HG02642 (cell line): Measurements from ENCODE around the gene HECW1.
"Not testable (repeated sequence)": the region's sequence is repeated elsewhere in the genome, so short reads cannot be mapped to it uniquely, and the experiment has no call there.

Experiments
- ATAC-seq: cut with Tn5 transposase; IDR thresholded peaks from one replicate; pipeline ENCODE4 v1.9.1; 2021; ENCODE audit warnings: mild to moderate bottlenecking; ENCODE audit not compliant: unreplicated experiment, poor library complexity

The HECW1 gene

DNA sequence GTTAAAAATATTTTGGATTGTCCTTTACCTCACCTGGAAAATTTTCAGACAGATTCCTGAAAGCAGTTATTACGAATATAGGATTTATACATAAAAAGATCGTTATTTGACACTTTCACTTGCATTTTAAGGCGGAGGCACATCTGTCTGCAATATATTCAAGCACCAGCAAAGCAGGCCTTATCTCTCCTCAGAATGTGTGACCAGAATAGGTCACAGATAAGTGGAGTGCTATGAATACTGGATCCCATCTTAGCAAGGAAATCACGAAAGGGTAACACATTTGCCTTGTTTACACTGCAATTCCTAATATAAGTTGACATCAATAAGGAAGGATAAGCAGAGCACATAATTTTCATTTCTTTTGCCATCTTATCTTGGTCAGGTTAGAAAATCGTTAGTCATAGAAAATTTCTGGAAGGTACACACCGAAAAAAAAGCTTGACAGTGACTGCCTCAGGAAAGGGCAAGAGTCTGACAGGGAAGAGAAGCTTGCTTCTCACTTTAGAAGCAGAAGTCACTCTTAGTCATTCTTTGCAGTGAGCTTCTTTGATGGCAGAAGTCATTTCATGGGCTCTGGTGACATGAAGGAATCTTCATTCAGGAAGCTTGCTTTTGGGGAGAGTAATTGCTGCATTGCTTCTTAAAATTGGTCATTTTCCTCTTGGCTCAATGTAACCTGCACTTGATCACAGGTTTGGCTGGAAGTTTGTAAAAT is 372.4 kb downstream of the HECW1 start:
- ATAC-seq = no peak

DNA sequence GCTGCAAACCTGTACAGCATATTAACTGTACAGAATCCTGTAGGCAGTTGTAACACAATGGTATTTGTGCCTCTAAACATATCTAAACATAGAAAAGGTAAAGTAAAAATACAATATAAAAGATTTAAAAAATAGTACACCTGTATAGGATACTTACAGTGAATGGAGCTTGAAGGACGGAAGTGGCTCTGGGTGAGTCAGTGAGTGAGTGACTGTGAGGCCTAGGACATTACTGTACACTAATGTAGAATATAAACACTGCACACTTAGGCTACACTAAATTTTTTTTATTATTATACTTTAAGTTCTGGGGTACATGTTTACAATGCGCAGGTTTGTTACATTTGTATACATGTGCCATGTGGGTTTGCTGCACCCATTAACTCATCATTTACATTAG is 373.1 kb downstream of the HECW1 start:
- no peak for ATAC-seq

DNA sequence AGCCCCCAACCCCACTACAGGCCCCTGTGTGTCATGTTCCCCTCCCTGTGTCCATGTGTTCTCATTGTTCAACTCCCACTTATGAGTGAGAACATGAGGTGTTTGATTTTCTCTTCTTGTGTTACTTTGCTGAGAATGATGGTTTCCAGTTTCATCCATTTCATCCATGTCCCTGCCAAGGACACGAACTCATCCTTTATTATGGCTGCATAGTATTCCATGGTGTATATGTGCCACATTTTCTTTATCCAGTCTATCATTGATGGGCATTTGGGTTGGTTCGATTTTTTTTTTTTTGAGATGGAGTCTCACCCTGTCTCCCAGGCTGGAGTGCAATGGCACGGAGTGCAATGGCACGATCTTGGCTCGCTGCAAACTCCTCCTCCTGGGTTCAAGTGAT is 373.6 kb downstream of the HECW1 start:
- not testable (repeated sequence) for ATAC-seq

DNA sequence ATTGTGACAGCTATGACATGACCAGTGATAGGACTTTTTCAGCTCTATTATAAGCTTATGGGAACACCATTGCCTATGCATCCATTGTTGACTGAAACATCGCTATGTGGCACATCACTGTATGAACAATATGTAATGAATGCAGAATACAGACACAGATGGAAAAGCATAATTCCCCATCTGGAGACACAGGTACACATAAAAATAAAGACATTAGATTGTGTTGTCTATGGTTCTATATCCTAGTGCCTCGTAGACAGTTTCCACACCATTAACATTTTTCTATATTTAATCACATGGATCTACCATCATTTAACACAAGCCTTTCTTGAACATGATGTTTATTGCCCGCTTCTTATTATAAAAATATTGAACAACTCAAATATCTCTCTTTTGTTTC is 374.2 kb downstream of the HECW1 start:
- ATAC-seq = no peak

DNA sequence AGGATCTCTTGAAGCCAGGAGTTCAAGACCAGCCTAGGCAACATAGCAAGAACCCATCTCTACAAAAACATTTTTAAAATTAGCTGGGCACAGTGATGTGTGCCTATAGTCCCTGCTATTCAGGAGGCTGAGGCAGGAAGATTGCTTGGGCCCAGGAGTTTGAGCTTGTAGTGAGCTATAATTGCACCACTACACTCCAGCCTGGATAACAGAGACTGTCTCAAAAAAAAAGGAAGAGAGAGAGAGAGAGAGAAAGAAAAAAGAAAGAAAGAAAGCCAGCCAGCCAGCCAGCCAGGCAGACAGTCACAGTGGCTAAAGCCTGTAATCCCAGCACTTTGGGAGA is 375.3 kb downstream of the HECW1 start:
- ATAC-seq = no peak

DNA sequence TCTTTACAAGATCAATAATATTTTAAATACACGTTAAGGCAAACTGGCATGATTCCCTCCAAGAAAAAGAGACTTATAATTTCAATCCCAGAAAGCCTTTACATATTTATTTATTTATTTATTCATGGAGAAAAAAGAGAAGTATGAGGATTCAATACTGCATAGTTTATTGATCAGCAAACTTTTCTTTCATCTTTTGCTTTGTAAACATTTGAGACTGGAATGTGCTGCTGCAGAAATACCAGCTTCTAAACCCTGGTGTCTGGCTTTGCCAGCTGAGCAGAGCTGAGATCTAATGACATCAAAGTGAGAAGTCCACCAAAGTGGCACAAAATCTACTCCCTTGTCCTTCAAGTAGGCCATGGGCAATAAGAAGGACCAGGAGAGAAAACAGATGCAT is 376.8 kb downstream of the HECW1 start:
- no peak for ATAC-seq

DNA sequence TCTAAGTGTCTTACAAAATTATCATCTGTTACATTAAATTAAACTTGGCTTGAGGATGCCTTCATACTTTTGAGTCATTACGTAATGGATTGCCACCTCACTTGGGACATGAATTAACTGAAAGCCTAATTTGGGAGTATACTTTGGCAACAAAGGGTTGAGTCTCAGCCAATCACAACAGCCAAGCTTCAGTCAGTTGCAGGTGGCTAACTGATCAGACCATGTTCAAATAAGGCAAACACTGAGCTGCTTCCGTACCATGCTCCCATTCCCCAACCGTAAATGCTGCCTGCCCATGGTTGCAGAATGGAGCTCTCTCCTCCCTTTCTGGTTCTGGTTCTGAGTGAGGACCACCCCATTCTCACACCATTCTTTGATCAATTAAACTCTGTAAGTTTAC is 377.6 kb downstream of the HECW1 start:
- no peak for ATAC-seq

DNA sequence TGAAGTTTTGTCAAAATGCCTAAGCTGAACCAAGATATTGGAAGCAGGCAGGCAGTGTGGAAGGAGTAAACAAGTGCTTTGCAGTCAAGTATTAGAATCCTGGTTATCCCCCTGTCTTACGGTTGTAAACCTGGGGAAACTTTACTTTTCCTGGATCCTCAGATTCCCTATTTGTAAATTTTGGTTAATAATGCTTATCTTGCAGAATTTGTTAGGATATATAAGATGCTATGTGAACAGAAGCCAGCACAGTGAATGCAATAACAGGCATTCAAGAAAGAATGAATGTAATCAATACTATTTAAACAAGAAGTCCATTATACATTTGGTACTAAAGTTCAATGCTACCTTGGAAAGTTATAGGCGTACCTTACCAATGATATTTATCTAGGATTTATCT is 378.7 kb downstream of the HECW1 start:
- no peak for ATAC-seq

DNA sequence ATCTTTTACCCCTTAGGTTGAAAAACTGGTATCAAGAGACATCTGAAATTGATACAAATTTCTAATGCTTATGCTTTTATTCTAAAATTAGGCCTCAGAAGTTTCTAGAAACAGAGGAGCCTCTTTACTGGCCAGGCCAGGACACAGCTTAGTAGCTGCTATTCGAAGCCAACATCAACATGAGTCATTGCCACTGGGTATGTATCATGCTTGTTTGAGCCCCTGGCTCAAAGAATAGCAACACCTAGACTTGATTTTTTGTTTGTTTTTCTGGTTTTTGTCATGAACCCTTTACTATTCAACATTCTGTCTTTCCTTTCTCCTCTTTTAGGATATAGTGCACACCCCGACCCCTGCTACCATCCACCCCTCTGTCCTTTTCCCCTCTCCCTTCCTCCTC is 379.5 kb downstream of the HECW1 start:
- no peak for ATAC-seq

DNA sequence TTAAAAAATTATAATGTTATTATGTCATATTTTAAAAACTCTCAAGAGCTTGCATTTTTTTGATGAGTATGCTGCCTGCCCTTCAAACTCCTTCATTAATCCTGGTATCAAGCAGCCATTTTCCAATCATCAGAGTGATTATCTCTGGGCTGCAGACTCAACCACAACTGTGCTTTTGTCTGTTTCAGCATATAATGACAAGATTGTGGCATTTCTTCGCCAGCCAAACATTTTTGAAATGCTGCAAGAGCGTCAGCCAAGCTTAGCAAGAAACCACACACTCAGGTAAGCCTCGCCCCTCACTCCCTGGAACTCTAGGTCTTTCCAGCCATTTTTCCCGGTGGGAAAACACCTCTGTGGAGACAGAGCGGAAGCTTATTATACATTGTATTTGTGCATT is 380.4 kb downstream of the HECW1 start:
- ATAC-seq = no peak

DNA sequence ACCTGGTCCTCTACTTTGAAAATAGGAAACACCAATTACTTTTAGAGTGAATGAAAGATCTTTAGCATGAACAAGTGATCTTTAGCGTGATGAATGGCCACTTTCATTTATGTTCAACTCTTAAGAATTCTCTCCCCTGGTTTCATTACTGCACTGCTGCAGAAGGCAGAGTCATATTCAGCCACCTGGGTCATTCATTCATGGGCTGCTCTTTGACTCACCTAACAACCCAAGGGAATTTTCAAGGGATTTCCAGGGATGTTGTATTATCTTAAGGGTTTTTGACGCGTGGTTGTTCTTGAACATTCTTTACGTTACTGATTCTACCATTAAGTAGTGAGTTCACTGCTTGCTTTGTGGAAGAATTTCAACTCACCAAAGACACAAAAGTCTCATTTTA is 383.1 kb downstream of the HECW1 start:
- ATAC-seq = no peak

DNA sequence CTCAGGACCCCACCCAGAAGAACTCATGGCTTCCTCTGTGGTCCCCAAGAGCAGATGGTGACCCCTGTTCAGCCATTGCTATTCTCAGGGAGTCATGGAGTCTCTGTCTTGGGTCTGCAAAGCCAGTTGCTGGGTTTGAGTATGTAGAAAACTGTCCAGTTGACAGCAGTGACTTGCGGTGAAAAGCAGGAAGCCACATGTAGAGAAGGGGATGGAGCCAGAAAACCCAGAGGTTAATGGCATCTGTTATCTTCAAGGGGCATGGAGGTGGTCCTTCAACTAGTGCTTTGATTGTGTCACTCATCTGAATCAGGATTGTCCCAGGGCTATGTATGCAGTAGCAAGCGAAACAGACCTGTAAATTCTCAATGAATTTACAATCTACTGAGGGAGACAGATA is 384.1 kb downstream of the HECW1 start:
- ATAC-seq = no peak

DNA sequence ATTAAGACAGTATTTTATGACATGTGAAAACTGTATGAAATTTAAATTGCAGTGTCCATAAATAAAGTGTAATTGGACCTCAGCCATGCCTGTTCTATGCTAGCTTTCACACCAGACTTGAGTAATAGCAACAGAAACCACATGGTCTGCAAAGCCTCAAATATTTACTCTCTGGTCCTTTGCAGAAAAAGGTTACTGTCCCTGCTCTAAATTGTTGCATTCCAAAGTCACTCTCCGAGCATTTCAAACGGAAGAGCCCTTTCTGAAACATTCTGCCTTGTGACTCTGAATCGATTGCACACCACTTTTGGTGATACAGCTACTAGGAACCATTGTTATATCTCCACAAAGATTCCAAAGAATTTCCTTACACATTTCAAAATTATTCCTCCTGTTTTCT is 389.4 kb downstream of the HECW1 start:
- no peak for ATAC-seq

DNA sequence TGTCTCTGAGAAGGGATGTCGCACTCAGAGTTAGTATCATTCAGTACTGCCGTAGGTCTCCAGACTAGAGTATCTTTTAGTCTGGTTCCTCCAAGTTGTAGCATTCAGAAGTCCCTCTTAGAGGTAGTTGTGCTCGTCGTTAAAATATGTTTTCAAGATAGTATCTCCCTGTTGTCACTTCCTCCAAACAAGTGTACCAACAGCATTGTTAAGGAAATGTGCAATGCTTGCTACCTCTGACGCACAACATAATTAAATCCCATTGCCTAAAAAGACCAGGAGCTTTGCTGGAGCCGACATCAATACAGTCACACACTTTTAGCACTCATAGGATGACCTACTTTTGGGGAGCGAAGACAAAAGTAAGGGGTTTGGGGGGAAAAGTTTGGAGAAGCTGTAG is 390.5 kb downstream of the HECW1 start:
- ATAC-seq = no peak

DNA sequence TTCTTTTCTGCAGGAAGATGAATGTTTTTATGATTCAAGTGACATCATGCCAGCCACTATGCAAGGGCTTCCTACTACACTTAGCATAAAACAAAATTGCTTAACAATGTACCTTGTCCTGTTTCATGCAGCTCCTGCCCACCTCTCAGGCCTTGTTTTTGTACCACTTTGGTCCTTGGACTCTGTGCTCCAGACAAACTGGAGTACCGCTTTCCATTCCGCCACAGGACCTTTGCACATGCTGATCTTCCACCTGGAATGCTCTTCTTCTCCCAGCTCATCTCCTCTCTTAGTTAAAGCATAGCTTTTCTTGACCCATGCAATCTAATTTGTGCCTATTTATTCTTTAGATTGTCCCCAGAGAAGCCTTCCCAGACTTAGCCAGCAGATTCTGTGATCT is 393.0 kb downstream of the HECW1 start:
- no peak for ATAC-seq

DNA sequence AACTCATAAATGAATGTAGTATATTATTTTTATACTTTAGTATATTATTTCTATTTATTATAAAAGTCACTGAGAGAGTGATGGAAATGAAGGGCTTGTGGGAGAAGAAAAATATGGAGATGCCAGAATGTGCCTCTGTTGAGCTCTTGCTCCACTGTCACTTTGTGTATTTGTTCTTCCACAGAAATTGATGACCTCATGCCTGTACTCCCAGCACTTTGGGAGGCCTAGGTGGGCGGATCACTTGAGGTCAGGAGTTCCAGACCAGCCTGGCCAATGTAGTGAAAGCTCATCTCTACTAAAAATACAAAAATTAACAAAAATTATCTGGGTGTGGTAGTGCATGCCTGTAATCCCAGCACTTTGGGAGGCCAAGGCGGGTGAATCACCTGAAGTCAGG is 394.0 kb downstream of the HECW1 start:
- ATAC-seq = no peak

DNA sequence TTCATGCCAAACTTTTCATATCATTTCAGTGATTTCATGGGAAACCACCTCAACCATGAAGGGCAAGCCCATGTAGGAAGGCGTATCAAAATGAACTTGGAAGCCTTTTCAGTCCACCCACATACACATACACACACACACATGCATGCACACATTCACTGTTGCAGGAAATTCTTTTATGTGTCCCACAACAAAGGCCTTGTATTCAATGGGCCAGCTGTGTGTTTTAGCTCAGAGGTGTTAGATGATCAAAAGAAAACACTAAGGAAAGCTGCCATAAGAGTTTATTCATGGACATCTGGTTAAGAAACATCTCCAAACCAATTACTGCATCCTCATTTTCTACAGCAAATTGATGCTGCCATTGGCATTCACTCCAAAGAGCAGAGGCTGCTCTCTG is 396.0 kb downstream of the HECW1 start:
- no peak for ATAC-seq

DNA sequence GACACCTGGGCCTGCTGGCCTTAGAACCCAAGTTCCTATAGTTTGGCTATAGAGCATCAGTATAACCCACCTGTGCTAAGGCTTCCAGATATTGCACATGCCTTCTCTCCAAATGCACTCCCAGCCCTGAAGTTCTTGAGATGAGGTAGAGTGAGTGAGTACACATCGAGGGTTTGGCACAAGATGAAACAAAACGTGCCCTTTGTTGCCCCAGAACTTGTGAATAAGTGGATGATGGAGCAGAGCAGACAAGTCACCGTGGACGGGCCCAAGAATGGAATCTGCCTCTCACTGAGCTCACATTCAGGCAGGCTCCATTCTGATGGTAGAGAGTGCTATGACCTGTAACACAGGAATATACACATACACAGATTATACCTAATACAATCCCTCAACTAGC is 397.5 kb downstream of the HECW1 start:
- ATAC-seq = no peak

DNA sequence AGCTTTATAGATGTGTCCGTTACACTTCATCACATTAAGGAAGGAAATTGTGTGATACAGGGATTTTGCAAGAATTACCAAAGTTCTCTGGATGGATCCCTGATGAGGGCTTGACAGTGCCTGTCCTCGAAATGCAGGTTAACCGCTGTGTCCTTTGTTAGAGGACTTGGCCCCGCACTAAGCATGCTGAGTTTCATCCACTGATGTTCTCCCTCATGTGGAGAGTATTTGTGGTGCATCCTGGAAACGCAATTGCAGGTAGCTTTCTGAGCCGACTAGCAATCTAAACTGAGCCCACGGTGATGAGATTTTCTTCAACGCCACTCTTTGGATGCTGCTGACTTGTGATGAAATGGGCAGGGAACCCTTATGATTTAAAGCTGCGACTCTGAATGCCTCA is 398.6 kb downstream of the HECW1 start:
- ATAC-seq = no peak

DNA sequence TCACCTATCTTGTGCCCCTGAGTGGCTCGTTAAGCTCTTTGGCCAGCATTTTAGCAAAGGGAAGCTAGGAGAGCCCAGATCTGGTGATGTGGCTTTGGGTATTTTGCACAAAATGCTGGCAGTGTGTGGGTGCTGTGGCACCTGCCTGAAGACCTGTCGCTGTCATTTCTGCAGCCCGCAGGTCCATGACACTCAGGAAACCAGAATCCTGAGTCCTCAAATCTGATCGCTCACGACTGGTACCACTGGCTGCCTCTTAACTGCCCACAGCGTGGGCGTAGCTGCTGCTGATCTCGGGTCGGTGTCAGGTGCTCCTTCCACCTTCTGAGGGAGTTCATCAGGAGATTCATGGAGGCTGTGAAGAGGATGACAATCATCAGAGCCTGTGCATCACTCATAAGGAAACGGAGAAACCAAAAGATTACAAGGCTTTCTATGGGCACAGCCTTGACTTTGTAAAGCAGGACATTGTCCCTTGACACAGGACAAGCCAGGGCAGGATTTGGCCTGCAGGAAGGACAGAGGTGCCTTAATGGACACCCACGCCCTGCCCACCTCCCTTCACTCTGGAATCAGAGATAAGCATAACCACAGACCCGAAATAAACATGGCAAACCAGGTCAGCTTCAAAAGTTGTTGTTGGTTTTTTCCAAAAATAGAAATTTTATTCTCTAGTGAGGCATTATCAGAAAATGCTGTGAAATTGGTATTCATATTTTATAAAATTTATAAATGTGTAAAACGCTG is 399.5 kb downstream of the HECW1 start:
- ATAC-seq = no peak

DNA sequence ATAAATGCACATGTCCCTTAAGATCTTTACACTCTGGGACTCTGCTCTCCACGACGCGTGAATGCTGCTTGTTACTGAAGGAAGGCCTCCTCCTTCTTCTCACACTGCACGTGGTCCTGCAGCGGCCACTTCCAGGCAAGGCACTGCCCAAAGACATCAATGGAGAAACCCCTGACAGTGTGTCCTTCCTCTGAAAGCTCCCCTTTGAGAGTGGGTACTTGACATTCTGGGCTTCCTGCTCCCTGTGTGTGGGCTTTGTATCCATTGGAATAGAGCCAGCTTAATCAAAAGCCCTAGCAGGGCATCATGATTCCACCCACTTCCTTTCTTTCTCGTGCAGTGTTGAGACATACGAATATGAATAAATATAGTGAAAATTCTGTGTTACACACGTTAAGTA is 400.8 kb downstream of the HECW1 start:
- ATAC-seq = no peak

DNA sequence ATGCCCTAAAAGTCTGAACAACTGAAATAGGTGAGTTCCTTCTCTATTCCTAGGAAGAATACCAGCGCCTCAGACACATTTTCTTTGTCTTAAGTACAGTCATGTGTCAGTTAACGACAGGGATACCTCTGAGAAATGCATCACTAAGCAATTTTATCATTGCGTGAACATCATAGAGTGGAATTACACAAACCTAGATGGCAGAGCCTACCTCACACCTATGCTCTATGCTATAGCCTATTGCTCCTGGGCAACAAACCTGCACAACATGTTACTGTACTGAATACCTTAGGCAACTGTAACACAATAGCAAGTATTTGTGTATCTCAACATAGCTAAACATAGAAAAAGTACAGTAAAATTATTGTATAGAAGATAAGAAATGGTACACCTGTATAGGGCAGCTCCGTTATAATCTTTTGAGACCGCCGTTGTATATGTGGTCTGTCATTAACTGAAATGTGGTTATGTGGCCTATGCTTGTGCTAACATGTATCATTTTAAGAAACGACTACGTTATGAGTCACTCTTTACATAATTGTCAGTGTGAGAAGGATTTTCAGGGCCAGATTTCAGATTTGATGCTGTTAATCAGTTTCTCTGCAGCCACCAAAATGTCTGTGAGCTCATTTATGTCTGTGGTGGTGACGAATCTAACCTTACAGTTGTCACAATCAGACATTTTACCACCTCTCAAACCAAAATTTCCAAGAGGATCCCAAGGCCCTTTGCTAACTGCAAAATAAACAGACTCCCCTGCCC is 404.3 kb downstream of the HECW1 start:
- ATAC-seq = no peak
